PFSK-1 (cell line): ENCODE measurements around the gene ARL10.

ENCODE experiments used
- FOXP2 ChIP-seq: optimal IDR thresholded peaks from 2 replicates; pipeline ENCODE3; 2011; ENCODE audit warnings: borderline replicate concordance, control low read depth, inconsistent platforms; ENCODE audit not compliant: insufficient read depth; ENCODE audit errors: extremely low read length, extremely low read depth
- POLR2AphosphoS5 ChIP-seq: IDR thresholded peaks from 2 replicates; pipeline ENCODE4 v1.6.1; 2012; ENCODE audit warnings: low read depth, mild to moderate bottlenecking, control low read depth, low read length, moderate library complexity
- REST ChIP-seq, 2 experiments: IDR thresholded peaks; 2 replicates each; pipeline versions ENCODE4 v1.6.1 to v1.8.0; 2011 to 2012; ENCODE audit warnings: low read depth in 2 of 2, low read length in 2 of 2, control low read depth in 1 of 2, inconsistent platforms in 1 of 2, mild to moderate bottlenecking in 1 of 2, moderate library complexity in 1 of 2; ENCODE audit not compliant: insufficient read depth in 1 of 2
- SIN3A ChIP-seq: IDR thresholded peaks from 2 replicates; pipeline ENCODE4 v1.6.1; 2012; ENCODE audit warnings: mild to moderate bottlenecking, low read length, moderate library complexity, borderline replicate concordance; ENCODE audit not compliant: insufficient read depth
- TAF1 ChIP-seq: IDR thresholded peaks from 2 replicates; pipeline ENCODE4 v1.6.1; 2012; ENCODE audit warnings: low read length, control low read depth, borderline replicate concordance; ENCODE audit not compliant: insufficient read depth

The ARL10 gene

GRCh38 chr5:176334031-176334770 lies 31.1 kb upstream of the ARL10 start:
- TF ChIP-seq SIN3A (no peak), POLR2AphosphoS5 (no peak), REST (IDR thresholded peaks at IDR 0.05; ENCODE audit: insufficient read depth in 1 of 2, low read depth in 2 of 2, low read length in 2 of 2) (no peak), FOXP2 (no peak), TAF1 (no peak)

- TF ChIP-seq REST (IDR thresholded peaks at IDR 0.05; ENCODE audit: insufficient read depth in 1 of 2, low read depth in 2 of 2, low read length in 2 of 2) (no peak), SIN3A (no peak), FOXP2 (no peak), TAF1 (no peak)
Observed at GRCh38 chr5:176337913-176338312, 27.4 kb upstream of the ARL10 start.

DNA sequence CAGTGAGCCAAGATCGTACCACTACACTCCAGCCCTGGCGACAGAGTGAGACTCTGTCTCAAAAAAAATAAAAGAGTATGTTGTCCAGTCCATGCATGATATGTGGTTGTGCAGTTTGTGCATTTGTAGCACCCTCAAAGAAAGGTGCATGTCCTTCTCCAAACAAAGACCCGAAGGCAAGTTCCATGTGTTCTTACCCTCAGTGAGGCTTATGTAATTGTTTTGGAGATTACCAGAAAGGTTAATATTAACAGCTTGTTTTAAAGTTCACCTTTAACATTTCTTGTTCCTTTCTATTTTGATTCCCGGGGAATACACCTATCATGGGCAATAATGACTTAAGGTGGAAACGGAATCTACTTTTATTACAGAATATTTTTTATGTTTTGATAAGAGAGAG lies 26.0 kb upstream of the ARL10 start:
- TF ChIP-seq SIN3A (no peak), REST (IDR thresholded peaks at IDR 0.05; ENCODE audit: insufficient read depth in 1 of 2, low read depth in 2 of 2, low read length in 2 of 2) (no peak), TAF1 (no peak), POLR2AphosphoS5 (no peak), FOXP2 (no peak)

- no peak for TF ChIP-seq TAF1
- no peak for TF ChIP-seq REST (IDR thresholded peaks at IDR 0.05; ENCODE audit: insufficient read depth in 1 of 2, low read depth in 2 of 2, low read length in 2 of 2)
- TF ChIP-seq SIN3A: no peak
- no peak for TF ChIP-seq FOXP2
- no peak for TF ChIP-seq POLR2AphosphoS5
Observed at GRCh38 chr5:176341325-176342157, 23.7 kb upstream of the ARL10 start.
